Activated T-cell treated with anti-CD3 and anti-CD28 coated beads for 48 hours (primary cell): ENCODE data around the gene SLC8A2.
A peak's percentile ranks its signal among the peaks of the same experiment; 100 is the strongest.
"Not testable (repeated sequence)": the region's sequence is repeated elsewhere in the genome, so short reads cannot be mapped to it uniquely, and the experiment has no call there.

Experiments used
- DNase-seq: peaks from one replicate; pipeline ENCODE4 v3.0.0-alpha.2; 2020; ENCODE audit warnings: low read depth

SLC8A2 gene

DNA sequence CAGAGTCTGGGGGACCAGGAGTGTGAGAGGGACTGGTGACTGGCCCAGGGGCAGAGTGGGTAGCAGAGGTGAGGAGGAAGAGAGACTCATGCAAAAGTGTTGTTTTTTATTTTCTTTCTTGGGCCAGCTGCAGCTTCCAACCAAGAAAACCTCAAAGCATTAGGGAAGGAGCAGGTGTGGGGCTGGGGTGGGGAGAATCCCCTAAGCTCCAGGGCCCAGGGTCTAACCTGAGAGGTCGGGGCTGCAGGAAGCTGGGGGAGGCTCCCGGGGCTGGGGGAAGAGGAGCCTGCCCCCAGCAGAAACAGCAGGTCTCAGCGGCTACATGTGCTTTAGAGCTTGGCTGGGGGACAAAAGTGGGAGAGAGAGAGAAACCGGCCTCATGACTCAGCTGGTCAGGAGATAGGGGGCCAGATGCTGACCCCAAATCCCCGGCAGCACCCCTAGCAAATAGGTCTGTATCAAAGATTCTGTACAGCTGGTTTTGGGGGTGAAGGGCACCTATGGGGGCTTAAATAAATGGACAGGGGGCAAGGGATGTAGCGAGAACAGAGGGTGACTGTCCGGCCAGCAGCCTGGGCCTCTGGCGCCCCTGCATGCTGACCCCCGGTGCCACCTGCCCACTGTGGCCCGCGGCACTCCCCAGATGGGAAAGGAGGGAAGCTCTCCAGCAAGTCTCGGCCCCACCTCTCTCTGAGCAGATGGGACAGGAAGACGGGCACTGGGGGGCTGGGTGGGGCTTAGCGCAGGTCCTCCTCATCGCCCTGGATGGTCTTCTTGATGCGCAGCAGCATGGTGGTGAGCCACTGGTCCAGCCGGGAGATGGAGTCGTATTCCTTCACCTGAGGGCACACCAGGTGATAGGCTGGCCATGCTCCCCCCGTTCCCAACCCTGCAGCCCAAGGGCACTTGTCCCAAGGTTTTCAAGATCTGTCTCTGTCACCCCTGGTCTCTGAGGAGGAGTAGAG is 16.1 kb upstream of the SLC8A2 start:
- no peak for DNase-seq

DNA sequence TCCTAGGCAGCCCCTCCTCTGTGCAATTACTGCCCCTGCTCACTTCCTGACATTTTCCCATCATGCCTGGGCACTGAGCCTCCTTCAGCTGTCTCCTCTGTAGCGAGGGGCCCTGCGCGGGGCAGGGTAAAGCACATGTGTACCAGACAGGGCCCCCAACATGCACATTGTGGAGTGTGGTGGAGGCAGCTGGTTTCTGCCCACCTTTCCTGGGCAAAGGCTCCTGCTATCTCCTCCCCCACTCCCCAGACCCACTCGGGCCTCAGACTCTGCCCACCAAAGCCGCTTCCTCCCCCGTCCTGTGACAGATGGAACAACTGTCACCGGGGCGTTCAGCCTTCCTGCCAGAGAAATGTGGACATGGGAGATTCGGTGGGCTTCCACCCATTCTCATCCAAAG is 15.2 kb upstream of the SLC8A2 start:
- no peak for DNase-seq

DNA sequence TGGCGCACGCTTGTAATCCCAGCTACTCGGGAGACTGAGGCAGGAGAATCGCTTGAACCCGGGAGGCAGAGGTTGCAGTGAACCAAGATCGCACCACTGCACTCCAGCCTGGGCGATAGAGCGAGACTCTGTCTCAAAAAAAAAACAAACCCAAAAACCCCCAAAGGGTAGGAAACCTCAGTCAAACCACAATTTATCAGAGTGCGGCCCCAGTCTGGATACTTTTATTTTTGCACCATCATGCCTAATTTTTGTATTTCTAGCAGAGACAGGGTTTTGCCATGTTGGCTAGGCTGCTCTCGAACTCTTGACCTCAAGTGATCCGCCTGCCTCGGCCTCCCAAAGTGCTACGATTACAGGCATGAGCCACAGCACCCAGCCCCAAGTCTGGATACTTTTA is 14.5 kb upstream of the SLC8A2 start:
- DNase-seq, result not testable (repeated sequence)

DNA sequence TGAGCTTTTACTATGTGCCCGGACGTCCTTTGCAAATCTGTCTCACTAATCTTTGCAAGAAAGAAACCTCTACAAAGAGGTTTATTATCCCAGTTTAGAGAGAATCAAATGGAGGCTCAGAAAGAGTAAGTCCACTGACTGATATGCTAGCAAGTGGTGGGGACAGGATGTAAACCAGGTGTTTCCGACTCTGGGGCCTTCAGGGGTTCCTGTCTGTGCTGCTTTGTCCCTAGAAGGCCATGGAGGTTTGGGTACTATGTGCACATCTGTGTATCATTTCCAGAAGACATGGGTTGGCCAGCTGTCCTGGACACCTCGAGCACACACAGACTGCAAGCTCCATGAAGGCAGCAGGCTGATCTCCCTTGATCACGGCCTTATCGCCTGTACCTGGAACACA is 13.5 kb upstream of the SLC8A2 start:
- DNase-seq, result no peak

DNA sequence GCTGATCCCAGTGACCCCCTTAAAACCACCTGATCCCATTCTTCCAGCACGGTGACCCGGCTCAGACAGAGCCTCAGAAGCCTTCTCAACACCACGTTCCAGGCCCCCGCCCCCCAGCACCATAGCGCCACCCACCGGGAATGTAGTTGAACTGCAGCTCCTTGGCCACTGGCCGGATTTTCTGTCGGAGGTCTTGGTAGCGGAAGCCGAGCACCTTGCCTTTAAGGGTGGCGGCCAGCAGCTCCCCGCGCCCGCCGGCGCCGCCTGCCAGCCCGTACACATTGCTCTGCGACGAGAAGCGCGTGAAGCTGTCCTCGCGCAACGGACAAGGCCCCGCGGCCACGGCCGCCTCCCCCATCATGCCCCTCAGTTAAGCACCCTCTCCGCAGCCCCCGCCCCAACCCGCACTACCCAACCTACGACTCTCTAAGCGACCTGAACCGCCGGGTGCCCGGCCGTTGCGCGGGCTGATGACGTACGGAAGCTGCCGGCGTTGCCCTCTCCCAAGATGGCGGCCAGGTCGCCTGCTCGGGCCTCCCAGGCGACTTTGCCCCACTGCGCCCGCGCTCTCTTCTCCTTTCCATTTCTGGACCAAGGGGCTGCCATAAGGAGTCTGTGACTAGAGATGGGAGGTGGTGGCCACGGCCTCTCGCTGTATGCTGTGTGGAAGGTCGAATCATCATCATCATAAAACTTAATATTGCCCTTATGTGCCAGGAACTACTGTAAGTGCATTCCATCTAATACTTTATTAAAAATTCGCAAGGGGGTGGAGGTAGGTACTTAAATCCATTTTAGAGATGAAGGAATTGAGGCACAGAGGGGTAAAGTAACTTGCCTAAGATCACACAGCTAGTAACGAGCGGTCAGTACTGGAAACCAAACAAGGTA is 12.4 kb upstream of the SLC8A2 start, which contains the start of gene KPTN:
TSS of gene KPTN (minus strand) at position 420 of the 891 bp plus-strand sequence. CDS start at position 361, 59 bp downstream.
- peak; percentile 89 for DNase-seq

DNA sequence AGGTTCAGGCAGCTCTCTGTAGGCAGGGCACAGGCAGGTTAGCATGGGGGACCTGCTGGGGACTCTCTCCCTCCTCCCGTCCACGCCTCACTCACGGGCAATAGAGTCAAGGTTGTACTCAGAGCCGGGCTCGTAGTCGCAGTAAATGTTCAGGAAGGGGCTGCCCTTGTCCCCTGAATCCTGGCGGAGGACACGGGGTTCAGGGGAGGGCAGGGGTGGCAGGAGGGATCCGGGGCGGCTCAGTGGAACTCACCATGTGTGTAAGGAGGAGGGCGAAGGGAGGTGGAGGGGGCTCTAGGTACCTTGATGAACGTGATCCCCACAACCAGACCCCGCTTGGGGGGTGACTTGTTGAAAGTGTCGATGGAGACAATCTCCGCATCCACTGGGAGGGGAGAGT is 11.5 kb upstream of the SLC8A2 start:
- DNase-seq, result no peak

DNA sequence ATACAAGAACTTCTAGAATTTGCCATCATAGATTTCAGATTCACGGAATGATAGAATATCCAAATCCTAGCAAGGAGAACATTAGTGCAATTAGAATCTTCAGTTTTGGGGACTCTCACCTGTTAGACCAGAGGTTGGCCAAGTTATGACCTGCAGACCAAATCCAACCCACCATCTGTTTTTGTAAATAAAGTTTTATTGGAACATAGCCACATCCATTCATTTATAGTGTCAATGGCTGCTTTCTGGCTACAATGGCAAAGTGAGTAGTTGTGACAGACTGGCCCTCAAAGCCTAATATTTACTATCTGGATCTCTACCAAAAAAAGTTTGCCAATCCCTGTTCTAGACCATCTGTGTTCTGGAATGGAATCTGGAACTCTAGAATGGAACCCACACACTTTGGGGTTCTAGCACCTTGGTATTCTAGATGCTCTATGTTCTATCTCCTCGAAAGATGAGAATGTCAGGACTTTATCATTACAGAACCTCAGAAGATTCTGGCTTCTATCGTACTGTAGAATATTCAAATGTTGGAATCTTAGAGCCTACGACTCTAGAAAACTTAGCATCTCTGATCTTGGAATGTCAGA is 9.9 kb upstream of the SLC8A2 start:
- no peak for DNase-seq

DNA sequence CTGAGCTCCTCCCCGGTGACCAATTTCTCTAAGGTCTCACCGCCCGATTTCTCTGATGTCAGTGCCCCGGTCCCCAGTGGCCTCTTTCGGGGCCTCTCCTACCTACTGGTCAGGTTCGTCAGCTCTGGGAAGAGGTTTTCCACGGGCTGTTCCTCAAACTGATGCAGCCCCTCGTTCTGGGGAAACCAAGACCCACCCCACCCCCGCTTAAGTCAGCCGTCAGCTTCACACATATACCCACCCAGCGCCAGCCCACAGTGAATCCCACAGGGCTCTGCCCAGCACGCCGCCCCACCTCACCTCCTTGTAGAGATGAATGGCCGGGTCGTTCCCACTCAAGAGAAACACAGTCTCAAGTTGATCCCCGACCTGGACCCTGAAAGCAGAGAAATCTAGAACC is 9.0 kb upstream of the SLC8A2 start:
- DNase-seq, result no peak

DNA sequence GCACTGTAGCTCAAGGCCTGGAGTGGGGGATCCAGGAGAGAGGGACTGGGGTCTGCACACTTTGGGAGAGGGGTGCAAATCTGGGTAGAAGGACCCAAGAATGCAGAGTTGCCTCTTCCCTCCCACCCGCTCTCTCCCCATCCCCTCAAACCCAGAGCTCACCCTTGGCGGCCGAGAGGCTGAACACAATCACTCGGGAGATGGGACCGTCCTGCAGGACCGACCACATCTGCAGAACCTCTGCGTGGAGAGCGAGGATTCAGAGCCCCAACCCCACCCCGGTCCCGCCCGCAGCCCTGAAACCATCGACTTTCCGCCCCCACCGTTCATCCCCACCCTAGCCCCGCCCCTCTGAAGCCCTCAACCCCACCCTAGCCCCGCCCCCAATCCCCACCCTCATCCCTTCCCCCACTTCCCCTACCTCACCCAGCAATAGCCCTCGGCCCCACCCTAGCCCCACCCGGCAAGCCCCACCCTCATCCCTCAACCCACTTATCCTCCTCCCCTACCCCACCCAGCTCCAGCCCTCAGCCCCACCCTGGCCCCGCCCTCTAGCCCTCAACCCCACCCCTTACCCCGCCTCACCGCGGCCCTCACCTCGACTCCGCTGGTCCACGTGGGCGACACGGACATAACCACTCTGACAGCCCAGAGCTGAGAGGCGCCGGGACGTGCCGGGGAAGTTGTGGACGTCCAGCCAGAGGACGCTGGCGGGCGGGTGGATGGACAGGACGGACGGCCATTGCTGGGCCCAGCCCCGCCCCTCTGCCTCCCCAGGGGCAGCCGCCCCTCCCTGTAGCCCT is 8.2 kb upstream of the SLC8A2 start:
- no peak for DNase-seq

DNA sequence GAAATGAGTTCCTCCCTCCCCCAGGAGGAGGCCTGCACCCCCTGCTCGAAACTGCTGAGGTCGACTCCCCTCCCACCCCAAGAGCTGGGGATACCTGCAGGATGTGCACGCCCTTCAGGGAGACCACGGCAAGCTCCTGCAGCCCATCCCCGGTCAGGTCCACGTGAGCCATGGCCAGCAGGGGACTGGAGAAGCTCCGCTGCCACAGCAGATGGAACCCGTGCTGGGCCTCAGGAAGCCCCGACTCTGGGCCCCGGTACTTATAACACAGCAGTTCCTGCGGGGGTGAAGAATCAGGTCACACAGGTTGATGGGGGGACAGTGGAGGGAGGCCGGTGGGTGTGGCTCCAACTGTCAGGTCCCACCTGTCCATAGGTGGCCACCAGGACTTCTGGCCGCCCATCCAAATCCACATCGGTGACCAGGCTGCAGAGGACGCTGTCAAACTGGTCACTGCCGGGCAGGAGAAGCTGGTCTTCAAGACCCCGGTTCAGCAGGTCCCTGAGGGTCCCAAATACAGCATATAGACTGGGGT is 4.8 kb upstream of the SLC8A2 start:
- no peak for DNase-seq

DNA sequence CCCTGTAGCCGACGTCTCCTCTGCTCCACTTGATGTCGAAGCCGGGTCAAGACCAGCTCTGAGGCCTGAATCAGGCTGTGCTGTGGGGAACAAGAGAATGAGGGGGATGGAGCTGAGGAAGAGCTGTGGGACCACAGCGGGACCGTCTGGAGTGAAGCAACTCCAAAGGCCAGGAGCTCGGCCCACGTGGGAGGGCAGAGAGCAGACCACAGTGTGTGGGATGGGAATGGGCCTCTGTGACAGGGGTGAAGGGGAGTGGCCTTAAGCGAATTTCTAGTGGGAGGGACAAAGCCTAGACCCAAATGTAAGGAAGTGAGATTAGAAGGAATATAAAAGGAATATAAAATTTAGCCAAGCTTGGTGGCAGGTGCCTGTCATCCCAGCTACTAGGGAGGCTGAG is 3.8 kb upstream of the SLC8A2 start:
- DNase-seq, result no peak

DNA sequence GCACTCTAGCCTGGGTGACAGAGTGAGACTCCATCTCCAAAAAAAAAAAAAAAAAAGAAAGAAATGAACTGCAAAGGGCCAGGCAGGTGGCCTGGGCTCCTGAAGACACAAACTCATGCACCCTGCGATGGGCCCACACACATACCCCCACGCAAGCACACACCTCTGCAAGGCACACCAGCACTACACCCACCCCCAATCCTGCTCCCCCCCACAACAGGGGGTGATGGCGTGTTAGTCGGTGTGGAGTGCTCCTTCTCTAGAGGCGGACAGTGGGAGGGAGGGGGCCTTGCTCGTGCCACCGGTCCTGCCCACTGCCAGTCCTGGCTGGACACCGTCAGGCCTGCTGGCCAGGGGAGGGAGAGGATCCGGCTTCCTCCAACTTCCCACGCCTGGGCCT is 1.6 kb upstream of the SLC8A2 start:
- no peak for DNase-seq

DNA sequence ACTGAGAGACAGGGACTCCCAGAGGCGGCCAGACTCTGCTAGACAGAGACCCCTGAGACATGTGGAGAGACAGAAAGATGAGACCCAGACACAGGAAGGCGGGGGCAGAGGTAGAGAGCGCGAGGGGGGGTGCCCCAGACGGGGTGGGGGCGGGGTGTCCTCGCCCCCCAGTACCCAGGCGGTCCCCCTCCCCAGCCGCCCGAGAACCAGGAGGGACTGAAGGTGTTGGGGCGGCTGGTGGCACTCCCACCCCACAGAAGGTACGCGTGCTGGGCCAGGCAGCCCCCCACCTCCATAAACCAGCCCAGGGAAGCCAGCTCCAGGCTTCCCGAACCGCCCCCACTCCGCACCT is 336 bp downstream of the SLC8A2 start:
- no peak for DNase-seq

DNA sequence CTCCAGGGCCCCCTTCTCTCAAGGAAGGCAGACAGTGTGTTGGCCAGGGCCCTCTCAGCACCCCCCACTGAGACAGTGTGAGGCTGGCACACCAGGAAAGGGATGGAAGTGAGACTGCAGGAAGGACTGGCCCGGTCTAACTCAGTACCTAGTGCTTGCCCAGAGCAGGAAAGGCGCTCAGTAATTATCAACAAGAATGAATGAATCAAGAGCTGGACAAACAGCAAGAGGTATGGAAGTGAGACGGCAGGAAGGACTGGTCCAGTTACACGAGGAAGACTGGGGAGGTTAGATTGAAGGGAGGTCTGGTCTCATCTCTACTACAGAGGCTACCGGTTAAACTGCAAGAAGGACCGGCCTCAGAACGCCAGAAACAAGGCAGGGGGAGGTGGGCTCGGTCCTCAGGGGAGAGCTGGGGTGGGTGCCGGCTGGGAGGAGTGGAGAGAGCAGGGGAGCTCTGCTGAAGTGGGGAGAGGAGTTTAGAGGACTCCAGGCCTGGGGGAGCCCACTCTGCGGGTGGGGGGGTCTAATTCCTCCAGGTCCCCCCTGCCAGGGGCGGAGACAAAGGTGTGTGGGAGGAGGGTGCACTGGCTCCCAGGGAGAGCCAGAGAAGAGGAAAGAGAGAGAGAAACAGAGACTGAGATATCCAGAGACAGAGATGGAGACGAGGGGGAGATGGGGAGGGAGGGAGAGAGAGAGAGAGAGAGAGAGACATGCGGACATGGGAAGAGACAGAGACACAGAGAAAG is 1.1 kb downstream of the SLC8A2 start:
- DNase-seq, result no peak

DNA sequence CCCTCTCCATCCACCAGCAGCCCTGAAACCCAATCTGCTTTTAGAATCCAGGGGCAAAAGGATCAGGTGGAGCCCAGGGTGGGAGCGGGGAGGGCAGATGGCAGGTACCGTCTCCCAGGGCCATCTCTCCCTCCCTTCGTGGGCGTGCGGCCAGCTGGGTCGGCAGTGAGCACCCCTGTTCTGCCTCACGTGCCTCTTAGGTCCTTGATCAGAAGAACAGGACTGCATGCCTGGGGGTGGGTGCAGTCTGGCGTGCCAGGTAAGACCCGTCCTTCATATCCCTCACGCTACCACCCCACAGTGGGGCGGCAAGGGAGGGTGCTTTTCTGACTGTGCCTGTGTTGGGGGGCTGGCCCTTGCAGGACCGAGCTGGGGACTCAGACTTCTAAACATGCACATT is 2.0 kb downstream of the SLC8A2 start:
- no peak for DNase-seq

DNA sequence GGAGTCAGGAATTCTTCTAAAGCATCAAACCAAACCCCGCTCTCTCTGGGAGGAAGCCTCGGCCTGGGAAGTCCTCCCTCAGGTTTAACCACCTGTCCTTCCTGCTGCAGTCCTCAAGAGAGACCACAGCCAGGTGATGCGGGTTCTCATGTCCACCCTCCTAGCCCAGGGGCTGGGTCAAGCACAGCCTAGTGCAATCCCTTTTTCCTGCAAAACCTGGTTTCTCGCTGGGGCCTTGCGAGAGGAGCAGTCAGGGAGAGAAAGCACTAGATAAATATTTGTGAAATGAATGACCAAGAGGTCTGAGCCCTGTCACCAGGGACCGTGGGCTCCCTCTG is 2.4 kb downstream of the SLC8A2 start:
- no peak for DNase-seq

DNA sequence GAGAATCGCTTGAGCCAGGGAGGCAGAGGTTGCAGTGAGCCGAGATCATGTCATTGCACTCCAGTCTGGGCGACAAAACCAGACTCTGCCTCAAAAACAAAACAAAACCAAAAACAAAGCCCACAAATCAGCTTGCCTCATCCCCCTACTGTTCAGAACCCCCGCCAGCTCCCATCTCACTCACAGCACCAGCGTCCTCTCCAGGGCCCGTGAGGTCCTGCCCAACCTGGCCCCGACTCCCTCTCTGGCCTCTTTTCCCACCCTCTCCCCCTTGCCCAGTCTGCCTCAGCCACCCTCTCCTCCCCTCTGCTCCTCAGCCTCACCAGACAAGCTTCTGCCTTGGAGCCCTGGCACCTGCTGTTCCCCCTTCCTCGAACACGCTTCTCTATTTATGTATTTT is 3.8 kb downstream of the SLC8A2 start:
- no peak for DNase-seq

DNA sequence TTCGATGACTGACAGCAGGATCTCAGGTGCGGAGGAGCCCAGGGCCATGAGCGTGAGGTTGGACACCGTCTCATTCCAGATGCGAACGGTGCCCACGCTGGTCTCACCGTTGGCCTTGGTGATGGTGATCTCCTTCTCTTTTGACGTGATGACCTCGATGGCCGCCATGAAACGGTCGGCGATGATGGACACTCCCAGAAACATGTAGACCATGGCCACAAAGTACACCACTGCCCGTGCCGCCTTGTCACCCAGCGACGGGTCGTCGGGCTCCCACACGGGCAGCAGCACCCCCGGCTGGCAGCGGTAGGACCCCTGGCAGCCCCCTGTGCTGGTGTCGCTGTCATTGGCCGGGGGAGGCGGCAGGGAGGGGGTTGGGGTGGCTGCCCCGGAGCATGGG is 5.7 kb downstream of the SLC8A2 start:
- DNase-seq, result no peak

DNA sequence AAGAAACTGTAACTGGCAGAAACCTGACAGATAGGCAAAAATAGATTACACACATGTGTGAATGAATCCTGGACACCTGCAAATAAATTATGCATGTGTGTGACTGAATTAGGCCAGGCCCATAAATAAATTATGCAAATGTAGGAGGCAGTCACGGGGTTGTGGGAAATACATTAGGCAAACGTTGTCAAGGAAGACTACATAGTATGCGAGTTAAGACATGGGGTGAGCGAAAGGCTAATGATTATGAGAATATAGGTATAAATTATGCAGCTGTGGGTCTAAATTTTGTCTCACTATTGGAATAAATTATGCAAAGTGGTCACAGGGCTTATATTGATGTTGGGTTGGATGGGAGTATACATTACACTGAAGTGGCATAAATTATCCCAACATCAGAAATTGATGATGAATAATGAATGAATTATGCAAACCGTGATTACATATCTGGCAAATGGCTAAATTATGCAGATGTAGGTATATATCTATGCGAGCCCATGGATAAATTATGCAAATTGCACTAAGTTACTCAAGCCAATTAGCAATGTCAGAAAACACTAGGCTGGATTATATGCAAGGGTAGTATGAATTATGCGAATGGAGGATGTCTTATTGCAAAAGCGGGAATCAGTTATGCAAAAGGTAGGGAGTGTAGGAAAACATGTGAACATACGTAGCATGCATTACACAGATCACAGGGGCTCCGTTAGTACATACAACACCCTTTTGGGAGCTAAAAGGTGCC is 6.8 kb downstream of the SLC8A2 start:
- DNase-seq, result no peak

DNA sequence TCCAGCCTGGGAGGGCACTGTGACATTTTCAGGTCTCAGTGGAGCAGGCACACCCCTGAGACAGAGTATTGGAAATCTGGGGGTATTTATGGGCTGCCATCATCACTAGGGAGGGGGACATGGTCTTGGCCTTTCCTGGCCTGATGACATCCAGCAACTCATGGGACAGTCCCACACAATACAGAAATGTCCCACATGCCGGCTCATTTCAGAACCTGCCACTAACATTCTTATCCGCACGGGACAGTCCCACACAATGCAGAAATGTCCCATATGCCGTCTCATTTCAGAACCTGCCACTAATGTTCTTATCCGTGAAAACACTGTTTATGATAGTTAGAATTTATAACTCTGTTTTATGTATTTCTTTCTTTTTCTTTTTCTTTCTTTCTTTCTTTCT is 9.8 kb downstream of the SLC8A2 start:
- no peak for DNase-seq
